HG03521 (cell line): ENCODE data around the gene CDK5RAP2.

Source experiments
- ATAC-seq: cut with Tn5 transposase; IDR thresholded peaks from one replicate; pipeline ENCODE4 v1.9.1; 2021; ENCODE audit warnings: mild to moderate bottlenecking, moderate library complexity; ENCODE audit not compliant: unreplicated experiment

The CDK5RAP2 gene

GRCh38 chr9:120593250-120593954, 13.4 kb upstream of the CDK5RAP2 start:
- no peak for ATAC-seq

GRCh38 chr9:120592210-120592609, 12.2 kb upstream of the CDK5RAP2 start:
- ATAC-seq: no peak

- no peak for ATAC-seq
Measured at GRCh38 chr9:120587328-120587727, 7.4 kb upstream of the CDK5RAP2 start.

GRCh38 chr9:120583958-120584369, 4.0 kb upstream of the CDK5RAP2 start:
- ATAC-seq: peak; percentile 34

GRCh38 chr9:120579139-120580050, 572 bp downstream of the CDK5RAP2 start:
- ATAC-seq: peak; percentile 37

DNA sequence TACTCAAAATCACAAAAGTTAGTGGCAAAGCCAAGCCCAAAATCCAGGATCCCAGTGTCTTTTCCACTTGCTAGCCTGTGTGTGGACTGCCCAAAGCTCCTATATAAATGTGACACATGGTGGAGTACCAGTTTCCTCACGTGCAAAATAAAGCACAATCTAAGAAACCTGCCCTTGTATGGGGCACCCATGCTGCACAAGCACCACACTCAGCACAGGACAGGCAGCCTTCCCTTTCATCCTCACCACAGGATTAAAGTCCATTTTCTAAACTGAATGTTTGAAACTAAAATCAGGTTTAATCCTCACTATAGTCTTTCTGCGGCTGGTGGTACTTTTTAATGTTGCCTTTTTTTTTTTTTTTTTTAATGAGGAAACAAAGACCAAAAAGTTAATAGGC, 5.5 kb downstream of the CDK5RAP2 start:
- no peak for ATAC-seq

DNA sequence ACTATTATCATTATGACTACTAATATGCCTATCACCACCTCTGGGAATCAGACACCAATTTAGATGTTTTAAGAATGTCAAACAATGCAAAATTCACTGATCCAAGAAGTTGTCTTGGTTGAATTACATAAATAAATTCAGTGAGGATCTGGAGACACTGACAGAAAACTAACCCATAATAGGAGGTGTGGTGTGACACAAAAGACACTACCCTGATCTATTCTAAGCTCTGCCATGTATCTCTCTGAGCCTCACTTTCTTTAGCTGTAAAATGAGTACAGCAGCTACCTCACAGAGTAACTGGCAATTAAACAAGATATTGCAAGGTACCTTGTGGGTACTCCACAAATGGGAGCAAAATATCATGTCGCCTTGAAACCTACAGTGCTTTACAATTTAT, 7.5 kb downstream of the CDK5RAP2 start:
- ATAC-seq: no peak

- ATAC-seq: no peak
Measured at GRCh38 chr9:120571443-120572257, 8.3 kb downstream of the CDK5RAP2 start.

- no peak for ATAC-seq
Measured at GRCh38 chr9:120570296-120570695, 9.7 kb downstream of the CDK5RAP2 start.

GRCh38 chr9:120569556-120569955, 10.4 kb downstream of the CDK5RAP2 start:
- ATAC-seq: no peak

DNA sequence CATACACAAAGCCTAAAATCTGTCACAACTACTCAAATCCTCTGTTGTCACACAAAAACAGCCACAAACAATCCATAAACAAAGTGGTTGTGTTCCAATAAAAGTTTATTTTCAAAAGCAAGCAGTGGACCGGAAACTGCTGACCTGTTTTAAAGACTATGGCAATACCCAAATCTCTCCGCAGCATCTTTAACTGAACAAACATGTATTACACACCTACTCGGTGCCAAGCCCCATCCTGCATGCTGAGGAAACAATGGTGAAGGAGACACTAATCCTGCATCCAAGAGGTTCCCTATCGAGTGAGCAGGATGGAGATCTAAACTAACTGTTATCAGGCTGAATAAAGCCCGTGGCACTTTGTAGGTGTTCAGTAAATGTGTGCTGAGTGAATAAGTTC, 11.2 kb downstream of the CDK5RAP2 start:
- no peak for ATAC-seq

GRCh38 chr9:120567874-120568273, 12.1 kb downstream of the CDK5RAP2 start:
- ATAC-seq: no peak

GRCh38 chr9:120567081-120567480, 12.9 kb downstream of the CDK5RAP2 start:
- ATAC-seq: no peak

DNA sequence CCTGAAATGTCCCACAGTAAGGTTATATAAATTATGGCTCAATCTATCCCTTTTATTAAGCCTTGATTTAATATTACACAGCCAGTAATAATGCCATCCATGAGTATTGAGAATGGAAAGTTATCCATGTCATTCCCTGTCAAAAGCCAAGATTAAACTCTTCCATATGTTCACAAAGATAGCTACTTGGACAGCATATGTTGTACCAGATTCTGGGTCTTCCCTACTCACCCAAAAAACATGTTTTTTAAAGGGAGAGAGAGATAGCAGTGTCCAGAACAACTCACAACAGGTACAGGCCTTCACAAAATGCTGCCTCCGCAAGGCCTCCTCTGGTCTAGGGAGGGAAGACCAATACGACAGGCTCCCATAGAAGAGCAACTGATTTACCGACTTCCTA, 15.4 kb downstream of the CDK5RAP2 start:
- no peak for ATAC-seq

DNA sequence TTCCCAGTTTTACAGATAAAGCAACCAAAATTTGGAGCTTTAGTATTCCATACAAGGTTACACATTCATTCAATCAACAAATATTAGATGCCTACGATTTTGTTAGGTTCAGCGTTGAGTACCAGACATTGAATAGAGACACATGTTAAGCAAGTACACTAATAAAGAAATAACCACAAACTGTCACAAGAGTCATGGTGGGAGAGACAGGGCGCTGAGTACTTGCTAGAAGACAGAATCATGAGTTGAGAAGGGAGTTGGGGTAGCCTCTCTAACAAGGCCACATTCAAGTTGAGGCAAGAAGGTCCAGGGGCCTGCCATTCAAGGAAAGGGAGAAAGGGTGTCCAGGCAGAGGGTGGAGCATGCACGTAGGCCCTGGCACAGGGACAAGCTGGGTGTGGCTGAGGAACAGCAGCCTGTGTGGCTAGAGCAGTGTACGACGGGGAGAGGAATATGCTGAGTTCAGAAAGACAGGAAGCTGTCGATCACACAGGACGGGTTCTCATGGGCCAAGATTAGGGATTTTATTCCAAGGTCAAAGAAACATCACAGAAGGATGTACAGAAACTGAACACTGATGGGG, 17.0 kb downstream of the CDK5RAP2 start:
- no peak for ATAC-seq

DNA sequence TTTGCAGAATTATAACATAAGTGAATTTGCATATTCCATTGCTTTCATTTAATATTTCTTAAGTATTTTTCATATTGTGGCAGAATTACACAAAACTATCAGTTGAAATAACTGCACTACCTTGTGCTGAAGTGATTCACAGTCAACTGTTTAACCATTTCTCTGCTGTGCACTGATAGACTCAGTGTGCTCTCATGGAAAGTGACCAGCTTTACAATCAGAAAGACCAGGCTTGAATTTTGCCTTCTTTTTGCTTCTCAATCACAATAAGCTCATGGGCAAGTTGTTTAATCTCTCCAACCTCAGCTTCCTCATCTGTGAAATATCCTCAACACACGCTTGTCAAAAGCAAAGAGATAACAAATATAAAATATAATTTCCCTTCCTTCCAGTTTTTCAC, 18.3 kb downstream of the CDK5RAP2 start:
- no peak for ATAC-seq

- ATAC-seq: no peak
Measured at GRCh38 chr9:120559546-120559945, 20.4 kb downstream of the CDK5RAP2 start.

DNA sequence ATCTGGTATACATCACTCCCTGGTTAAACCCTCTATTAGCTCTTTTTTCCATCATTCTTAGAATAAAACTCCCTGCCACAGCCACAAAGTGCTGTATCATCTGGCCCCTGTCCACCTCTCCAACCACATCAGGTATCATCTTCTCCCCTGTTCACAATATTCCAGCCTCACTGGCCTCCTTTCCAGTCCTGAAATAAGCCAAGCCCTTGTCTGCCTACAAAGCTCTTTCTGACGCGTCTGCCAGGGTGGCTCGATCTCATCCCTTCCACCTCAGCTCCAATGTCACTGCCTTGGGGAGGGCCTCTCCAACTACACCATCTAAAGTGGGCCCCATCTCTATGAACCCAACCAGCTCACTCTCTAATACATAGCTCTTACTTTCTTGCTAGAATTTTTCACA, 21.5 kb downstream of the CDK5RAP2 start:
- no peak for ATAC-seq

DNA sequence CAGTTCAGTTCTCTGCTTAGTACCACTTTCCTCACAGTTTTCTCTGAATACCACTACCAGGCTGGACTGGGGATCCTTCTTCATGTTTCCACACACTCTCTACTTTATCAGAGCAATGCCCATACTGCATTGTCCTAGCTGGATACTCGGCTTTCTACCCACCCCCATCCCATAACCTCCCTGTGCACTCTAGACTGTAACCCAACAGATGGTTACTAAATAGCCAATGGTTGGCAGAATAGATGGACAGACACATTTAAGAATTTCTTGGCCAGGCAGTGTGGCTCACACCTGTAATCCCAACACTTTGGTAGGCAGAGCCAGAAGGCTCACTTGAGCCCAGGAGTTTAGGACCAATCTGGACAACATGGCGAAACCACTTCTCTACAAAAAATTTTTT, 22.8 kb downstream of the CDK5RAP2 start:
- no peak for ATAC-seq

GRCh38 chr9:120556775-120557174, 23.2 kb downstream of the CDK5RAP2 start:
- ATAC-seq: no peak

DNA sequence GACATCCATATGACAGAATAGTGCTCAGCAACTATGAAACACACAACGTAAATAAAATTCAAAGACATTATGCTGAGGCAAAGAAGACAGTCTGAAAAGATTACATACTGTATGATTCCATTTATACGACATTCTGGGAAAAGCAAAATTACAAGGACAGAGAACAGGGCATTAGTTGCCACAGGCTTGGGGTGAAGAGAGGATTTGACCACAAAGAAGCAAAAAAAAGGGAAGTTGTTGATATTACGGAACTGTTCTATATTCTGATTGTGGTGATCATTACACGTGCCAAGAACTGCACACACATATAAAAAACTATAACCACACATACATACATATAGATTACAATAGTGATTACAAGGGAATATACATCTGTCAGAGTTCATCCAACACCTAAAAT, 24.1 kb downstream of the CDK5RAP2 start:
- ATAC-seq: no peak
